DND-41 (cell line): Measurements from ENCODE around the gene DHH.

Experiments
- ATAC-seq: fragments of 200-7000 bp; cut with Tn5 transposase; 3 replicates; pipeline ENCODE4 v1.9.1; 2021; ENCODE audit warnings: low read depth; ENCODE audit not compliant: insufficient read depth
- DNase-seq: peaks from one replicate; pipeline ENCODE4 v3.0.0-alpha.2; 2020
- H2AFZ ChIP-seq: 2 replicates; pipeline ENCODE4 v1.6.0; 2012; ENCODE audit warnings: low read depth, low read length
- H3K27ac ChIP-seq: 2 replicates; pipeline ENCODE4 v1.5.1; 2012; ENCODE audit warnings: low read length, inconsistent platforms
- H3K27me3 ChIP-seq: fragments of 200-600 bp; sonication (generic); 2 replicates; pipeline ENCODE4 v1.6.0; 2012; ENCODE audit warnings: low read length, mild to moderate bottlenecking, inconsistent platforms; ENCODE audit not compliant: insufficient read depth, poor library complexity
- H3K36me3 ChIP-seq: 2 replicates; pipeline ENCODE4 v1.5.1; 2012; ENCODE audit warnings: low read length, inconsistent platforms; ENCODE audit not compliant: insufficient read depth
- H3K4me1 ChIP-seq: 2 replicates; pipeline ENCODE4 v1.5.1; 2012; ENCODE audit warnings: mild to moderate bottlenecking, low read length; ENCODE audit not compliant: insufficient read depth
- H3K4me2 ChIP-seq: 2 replicates; pipeline ENCODE4 v1.6.0; 2012; ENCODE audit warnings: mild to moderate bottlenecking, moderate library complexity, low read length, inconsistent platforms; ENCODE audit not compliant: insufficient read depth
- H3K4me3 ChIP-seq, 2 experiments: fragments of 200-600 bp in 1 of 2; shearing (Covaris generic) in 1 of 2; 2 replicates each; pipeline ENCODE4 v1.5.1; 2012 to 2016; ENCODE audit warnings: inconsistent platforms in 2 of 2, low read length in 2 of 2, mild to moderate bottlenecking in 2 of 2, low read depth in 1 of 2, moderate library complexity in 1 of 2
- H3K79me2 ChIP-seq: 2 replicates; pipeline ENCODE4 v1.6.0; 2012; ENCODE audit warnings: low read length, inconsistent platforms; ENCODE audit not compliant: insufficient read depth
- H3K9ac ChIP-seq: 2 replicates; pipeline ENCODE4 v1.6.0; 2012; ENCODE audit warnings: low read depth, mild to moderate bottlenecking, inconsistent platforms, low read length, moderate library complexity
- H3K9me3 ChIP-seq: 2 replicates; pipeline ENCODE4 v1.5.1; 2012; ENCODE audit warnings: low read length, moderate library complexity, mild to moderate bottlenecking, inconsistent platforms; ENCODE audit not compliant: insufficient read depth, severe bottlenecking
- H4K20me1 ChIP-seq: 2 replicates; pipeline ENCODE4 v1.6.0; 2012; ENCODE audit warnings: low read length; ENCODE audit not compliant: insufficient read depth
- EZH2 ChIP-seq: IDR thresholded peaks from 3 replicates; pipeline ENCODE4 v1.6.1; 2012; ENCODE audit warnings: borderline replicate concordance, low read depth, mild to moderate bottlenecking, moderate library complexity, low read length, inconsistent platforms; ENCODE audit not compliant: severe bottlenecking
- TF ChIP-seq, protein P1 (sequence below): IDR thresholded peaks from 2 replicates; pipeline ENCODE4 v1.5.1; 2012; ENCODE audit warnings: borderline replicate concordance, low read length, moderate library complexity, mild to moderate bottlenecking; ENCODE audit not compliant: poor library complexity, severe bottlenecking; ENCODE audit errors: extremely low read depth

DHH gene

DNA sequence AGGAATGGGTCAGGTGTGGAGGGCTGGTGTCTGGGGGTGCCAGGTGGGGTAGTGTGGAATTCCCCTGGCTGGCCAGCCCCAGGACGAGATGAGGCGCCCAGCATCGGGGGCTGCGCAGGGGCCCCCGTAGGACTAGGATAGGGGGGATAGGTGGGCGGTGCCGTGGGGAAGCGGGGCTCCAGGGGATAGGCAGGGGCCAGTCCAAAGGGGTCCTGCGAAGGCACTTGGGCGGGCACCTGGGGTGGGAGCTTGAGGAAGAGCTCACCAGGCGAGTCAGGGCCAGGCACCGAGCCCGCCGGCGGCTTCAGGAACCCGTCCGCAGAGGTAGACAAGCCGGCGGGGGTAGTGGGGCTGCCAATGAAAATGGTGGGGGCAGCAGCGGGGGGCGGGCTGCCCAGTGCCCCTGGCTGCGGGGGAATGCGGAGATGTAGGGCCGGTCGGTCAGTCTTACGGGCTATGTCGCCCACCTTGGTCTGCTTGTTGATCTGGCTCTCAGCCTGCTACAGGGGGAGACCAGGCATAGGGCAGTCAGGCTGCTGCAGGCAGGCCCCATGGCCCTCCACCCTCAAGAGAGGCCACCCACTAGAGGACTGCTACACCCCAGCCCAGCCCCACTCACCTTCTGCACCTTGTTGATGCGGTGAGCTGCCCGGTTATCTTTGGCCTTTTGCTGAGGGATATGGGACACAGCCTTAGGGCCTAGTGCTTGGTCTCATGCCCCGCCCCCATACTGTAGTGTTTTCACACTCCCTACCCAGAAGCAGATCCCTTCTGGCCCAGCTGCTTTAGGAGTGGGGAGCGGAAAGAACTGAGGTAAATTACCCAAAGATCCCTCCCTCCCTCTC lies 53.3 kb downstream of the DHH start:
- H3K4me1 ChIP-seq = no peaks in the 10 kb centered on the region
- DNase-seq (no peak), ATAC-seq (no peak)
- TF ChIP-seq, protein P1, sequence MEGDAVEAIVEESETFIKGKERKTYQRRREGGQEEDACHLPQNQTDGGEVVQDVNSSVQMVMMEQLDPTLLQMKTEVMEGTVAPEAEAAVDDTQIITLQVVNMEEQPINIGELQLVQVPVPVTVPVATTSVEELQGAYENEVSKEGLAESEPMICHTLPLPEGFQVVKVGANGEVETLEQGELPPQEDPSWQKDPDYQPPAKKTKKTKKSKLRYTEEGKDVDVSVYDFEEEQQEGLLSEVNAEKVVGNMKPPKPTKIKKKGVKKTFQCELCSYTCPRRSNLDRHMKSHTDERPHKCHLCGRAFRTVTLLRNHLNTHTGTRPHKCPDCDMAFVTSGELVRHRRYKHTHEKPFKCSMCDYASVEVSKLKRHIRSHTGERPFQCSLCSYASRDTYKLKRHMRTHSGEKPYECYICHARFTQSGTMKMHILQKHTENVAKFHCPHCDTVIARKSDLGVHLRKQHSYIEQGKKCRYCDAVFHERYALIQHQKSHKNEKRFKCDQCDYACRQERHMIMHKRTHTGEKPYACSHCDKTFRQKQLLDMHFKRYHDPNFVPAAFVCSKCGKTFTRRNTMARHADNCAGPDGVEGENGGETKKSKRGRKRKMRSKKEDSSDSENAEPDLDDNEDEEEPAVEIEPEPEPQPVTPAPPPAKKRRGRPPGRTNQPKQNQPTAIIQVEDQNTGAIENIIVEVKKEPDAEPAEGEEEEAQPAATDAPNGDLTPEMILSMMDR = no peak
- peaks cover 99% of the 10 kb centered on the region for H3K36me3 ChIP-seq
- no peak overlapping the region for H2AFZ ChIP-seq
- no peaks in the 10 kb centered on the region for H3K9me3 ChIP-seq
- no peak overlapping the region for H3K9ac ChIP-seq
- H3K27ac ChIP-seq = no peak overlapping the region
- no peak overlapping the region for H3K4me3 ChIP-seq
- H3K4me2 ChIP-seq = no peak overlapping the region
- H4K20me1 ChIP-seq = peaks cover 67% of the 10 kb centered on the region
- peaks cover 22% of the 10 kb centered on the region for H3K79me2 ChIP-seq
- H3K27me3 ChIP-seq = no peaks in the 10 kb centered on the region

DNA sequence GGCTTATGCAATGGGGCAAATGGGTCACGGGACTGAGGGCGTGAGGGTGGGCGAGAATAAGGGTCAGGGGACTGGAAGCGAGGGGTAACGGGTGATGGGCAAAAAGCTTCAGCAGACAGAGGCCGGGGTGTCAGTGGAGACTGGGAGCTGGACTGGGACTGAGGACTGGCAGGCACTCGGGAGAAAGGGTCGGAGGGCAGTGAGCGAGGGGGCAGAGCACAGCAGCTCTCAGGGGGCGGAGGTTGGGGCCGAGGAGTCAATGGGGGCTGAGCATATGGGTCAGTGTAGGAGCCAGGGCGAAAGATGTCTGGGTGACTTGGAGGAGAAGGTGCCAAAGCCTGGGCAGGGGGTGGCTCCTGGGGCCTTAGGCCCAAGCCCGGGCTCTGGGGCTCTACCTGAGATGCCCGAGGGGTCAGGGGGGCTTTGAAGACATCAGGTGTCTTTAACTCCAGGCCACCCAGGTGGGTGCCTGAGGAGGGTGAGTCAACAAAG lies 54.2 kb downstream of the DHH start:
- no peak overlapping the region for H3K4me2 ChIP-seq

DNA sequence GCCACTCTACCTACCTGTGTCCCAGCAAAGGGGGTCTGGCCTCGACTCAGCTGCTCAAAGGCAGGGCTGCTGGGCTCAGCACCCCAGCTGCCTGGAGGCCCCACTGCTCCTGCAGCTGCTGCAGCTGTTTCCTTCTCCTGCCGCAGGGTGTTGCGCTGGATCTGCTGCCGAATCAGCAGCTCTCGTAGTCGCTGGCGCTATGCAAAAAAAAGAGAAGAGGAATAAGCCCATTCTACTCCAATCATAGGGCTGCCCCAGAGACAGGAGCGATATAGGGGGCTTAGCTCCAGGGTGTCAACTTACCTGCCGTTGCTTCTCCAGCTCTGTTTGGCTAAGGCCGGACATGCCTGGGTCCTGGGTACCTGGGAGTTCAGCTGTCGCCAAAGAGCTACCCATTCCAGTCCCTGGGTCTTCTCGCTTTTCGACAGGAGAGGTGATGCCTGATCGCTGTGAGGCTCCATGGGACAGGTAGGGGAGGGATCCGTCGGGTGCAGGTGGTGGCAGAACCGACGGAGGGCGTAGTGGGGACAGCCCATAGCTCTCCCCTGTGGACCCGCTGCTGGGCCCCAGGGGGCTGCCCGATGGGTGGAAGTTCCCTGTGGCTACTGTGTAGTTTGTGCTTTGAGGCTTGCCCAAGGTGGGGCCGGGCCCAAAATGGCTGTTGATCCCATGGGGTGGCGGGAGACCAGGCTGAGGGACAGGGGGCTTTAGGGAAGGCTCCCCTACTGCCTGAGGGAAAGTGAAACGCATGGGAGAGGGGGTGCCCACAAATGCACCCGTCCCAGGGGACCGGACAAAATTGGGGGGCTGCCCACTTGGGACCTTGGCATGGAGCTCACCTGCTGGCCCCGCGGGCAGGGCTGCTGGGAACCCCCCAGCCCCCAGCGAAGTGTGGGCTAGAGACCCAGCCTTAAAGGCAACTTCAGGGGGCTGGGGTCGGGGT lies 54.9 kb downstream of the DHH start:
- H3K36me3 ChIP-seq = peaks cover 96% of the 10 kb centered on the region
- peaks cover 22% of the 10 kb centered on the region for H3K79me2 ChIP-seq
- no peak overlapping the region for H3K27ac ChIP-seq
- no peak overlapping the region for H3K4me3 ChIP-seq
- no peak overlapping the region for H2AFZ ChIP-seq
- H3K9me3 ChIP-seq = no peaks in the 10 kb centered on the region
- peaks cover 62% of the 10 kb centered on the region for H4K20me1 ChIP-seq
- no peak overlapping the region for H3K4me2 ChIP-seq
- no peaks in the 10 kb centered on the region for H3K4me1 ChIP-seq
- ATAC-seq (no peak), DNase-seq (no peak)
- no peak overlapping the region for H3K9ac ChIP-seq
- TF ChIP-seq, protein P1 = no peak
- no peak for TF ChIP-seq EZH2
- no peaks in the 10 kb centered on the region for H3K27me3 ChIP-seq

More for the DNA sequence above, 54.2 kb downstream of the DHH start:
- DNase-seq (no peak), ATAC-seq (no peak)
- H3K9me3 ChIP-seq = no peaks in the 10 kb centered on the region
- H3K4me3 ChIP-seq = no peak overlapping the region
- no peaks in the 10 kb centered on the region for H3K4me1 ChIP-seq
- no peak overlapping the region for H3K9ac ChIP-seq
- peaks cover 67% of the 10 kb centered on the region for H4K20me1 ChIP-seq
- TF ChIP-seq, protein P1 = no peak
- no peak for TF ChIP-seq EZH2
- no peaks in the 10 kb centered on the region for H3K27me3 ChIP-seq
- peaks cover 22% of the 10 kb centered on the region for H3K79me2 ChIP-seq
- H3K27ac ChIP-seq = no peak overlapping the region
- H2AFZ ChIP-seq = no peak overlapping the region
- H3K36me3 ChIP-seq = peaks cover 96% of the 10 kb centered on the region
